Uterus (tissue), 4 donors: Measurements from ENCODE around the gene SHQ1. TPM values are rescaled to one million over a fixed set of nuclear protein-coding genes. Genes with fewer than 3 reads are reported as not detected.

Experiments used
- DNase-seq, 2 donors: peaks; one replicate each; pipeline ENCODE4 v3.0.0-alpha.2; 2019 to 2020
- H3K27ac ChIP-seq, 2 donors: fragments of 200-600 bp; sonication (generic); 1 replicate in 1 of 2; 2 replicates in 1 of 2; pipeline ENCODE4 v1.5.1; 2016 to 2018
- H3K27me3 ChIP-seq, 2 donors: fragments of 200-600 bp; sonication (generic); one replicate each; pipeline ENCODE4 v1.5.1; 2018 to 2019; ENCODE audit warnings: control low read depth in 1 of 2
- H3K36me3 ChIP-seq, 2 donors: fragments of 200-600 bp; sonication (generic); one replicate each; pipeline ENCODE4 v1.5.1; 2019; ENCODE audit warnings: control low read depth in 1 of 2
- H3K4me1 ChIP-seq, 2 donors: fragments of 200-600 bp; sonication (generic); one replicate each; pipeline ENCODE4 v1.5.1; 2018 to 2019; ENCODE audit warnings: control low read depth in 1 of 2
- H3K4me3 ChIP-seq, 2 donors: fragments of 200-600 bp; sonication (generic); 1 replicate in 1 of 2; 2 replicates in 1 of 2; pipeline ENCODE4 v1.5.1; 2018 to 2019; ENCODE audit warnings: mild to moderate bottlenecking in 1 of 2
- H3K9me3 ChIP-seq, 2 donors: fragments of 200-600 bp; sonication (generic); one replicate each; pipeline ENCODE4 v1.5.1; 2019; ENCODE audit warnings: control low read depth in 1 of 2
- POLR2A ChIP-seq, 2 donors: fragments of 450-650 bp; IDR thresholded peaks; one replicate each; pipeline ENCODE4 v1.6.1; 2016; ENCODE audit warnings: antibody characterized with exemption in 2 of 2, mild to moderate bottlenecking in 1 of 2, moderate library complexity in 1 of 2
- intact Hi-C: fragments of 100-400 bp; cut with DNase I; formaldehyde crosslinking; loops from one replicate; pipeline ENCODE4 v1.15.1; 2023; ENCODE audit warnings: low total_unique reads
- total RNA-seq, 4 donors: library from RNA; depleted of rRNA in 3 of 4; stranded (reverse); fragments of >200 nt in 3 of 4; gene quantifications; one replicate each; pipeline versions ENCODE4 v1.1.0 to v1.2.4, GENCODE V29; 2014 to 2023
- TF ChIP-seq, protein P1 (sequence below), 4 experiments: fragments of 200-600 bp in 2 of 4; fragments of 450-650 bp in 2 of 4; sonication (generic) in 2 of 4; IDR thresholded peaks; one replicate each; pipeline ENCODE4 v1.5.1; 2016 to 2019; ENCODE audit warnings: antibody characterized with exemption in 4 of 4, mild to moderate bottlenecking in 2 of 4, moderate library complexity in 1 of 4
- donor health status: DM: yes; HTN: yes; CAD: no.

Gene SHQ1
- total RNA-seq, 4 donors from 2014 or later, result 8.2 to 30.9 (median 19.2) TPM

DNA sequence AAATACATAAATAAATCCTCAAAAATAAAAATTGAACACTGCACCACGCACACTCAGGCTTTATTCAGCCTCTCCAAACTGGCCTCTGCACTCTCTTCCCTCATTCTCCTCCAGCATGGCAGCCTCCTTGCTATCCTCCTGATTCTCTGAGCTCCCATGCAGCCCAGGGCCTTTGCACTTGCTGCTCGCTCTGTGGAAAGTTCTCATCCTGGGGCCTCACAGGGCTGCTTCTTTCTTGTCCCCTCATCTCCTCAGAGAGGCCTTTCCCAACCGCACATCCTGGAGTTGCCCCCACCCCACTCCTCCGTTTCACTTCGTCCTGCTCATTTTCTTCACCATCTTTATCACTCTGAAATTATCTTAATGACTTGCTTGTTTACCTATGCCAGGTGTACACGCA is 123.0 kb downstream of the SHQ1 start:
- Histone ChIP-seq H3K27ac (no peak overlapping the region), H3K36me3 (no peaks in the 10 kb centered on the region), H3K4me1 (no peaks in the 10 kb centered on the region), H3K27me3 (no peaks in the 10 kb centered on the region), H3K4me3 (no peak overlapping the region), H3K9me3 (no peaks in the 10 kb centered on the region)
- TF ChIP-seq, protein P1, sequence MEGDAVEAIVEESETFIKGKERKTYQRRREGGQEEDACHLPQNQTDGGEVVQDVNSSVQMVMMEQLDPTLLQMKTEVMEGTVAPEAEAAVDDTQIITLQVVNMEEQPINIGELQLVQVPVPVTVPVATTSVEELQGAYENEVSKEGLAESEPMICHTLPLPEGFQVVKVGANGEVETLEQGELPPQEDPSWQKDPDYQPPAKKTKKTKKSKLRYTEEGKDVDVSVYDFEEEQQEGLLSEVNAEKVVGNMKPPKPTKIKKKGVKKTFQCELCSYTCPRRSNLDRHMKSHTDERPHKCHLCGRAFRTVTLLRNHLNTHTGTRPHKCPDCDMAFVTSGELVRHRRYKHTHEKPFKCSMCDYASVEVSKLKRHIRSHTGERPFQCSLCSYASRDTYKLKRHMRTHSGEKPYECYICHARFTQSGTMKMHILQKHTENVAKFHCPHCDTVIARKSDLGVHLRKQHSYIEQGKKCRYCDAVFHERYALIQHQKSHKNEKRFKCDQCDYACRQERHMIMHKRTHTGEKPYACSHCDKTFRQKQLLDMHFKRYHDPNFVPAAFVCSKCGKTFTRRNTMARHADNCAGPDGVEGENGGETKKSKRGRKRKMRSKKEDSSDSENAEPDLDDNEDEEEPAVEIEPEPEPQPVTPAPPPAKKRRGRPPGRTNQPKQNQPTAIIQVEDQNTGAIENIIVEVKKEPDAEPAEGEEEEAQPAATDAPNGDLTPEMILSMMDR (IDR thresholded peaks at IDR 0.05), result no peak
- no peak for TF ChIP-seq POLR2A (IDR thresholded peaks at IDR 0.05)
- intact Hi-C loops, result no loop called here
- no peak for DNase-seq

DNA sequence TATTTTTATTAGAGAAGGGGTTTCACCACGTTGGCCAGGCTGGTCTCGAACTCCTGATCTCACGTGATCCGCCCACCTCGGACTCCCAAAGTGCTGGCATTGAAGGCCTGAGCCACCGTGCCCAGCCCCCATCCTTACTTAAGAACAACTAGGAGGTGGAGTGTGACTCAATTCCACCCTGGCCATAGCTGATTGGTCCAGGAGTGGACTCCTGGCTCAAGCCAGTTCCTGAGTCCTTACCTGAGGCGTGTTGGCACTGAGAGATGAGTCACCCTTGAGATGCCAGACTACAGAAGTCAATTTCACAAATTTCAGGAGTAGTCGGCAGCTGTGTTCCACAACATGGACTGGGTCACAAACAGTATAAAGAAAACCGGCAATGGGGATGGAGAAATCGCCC is 124.2 kb downstream of the SHQ1 start:
- TF ChIP-seq POLR2A (IDR thresholded peaks at IDR 0.05), result no peak
- TF ChIP-seq, protein P1 (IDR thresholded peaks at IDR 0.05), result no peak
- intact Hi-C loops, result no loop called here
- Histone ChIP-seq H3K4me1 (no peaks in the 10 kb centered on the region), H3K4me3 (no peak overlapping the region), H3K36me3 (no peaks in the 10 kb centered on the region), H3K27ac (no peak overlapping the region), H3K27me3 (no peaks in the 10 kb centered on the region), H3K9me3 (no peaks in the 10 kb centered on the region)
- DNase-seq, result no peak

DNA sequence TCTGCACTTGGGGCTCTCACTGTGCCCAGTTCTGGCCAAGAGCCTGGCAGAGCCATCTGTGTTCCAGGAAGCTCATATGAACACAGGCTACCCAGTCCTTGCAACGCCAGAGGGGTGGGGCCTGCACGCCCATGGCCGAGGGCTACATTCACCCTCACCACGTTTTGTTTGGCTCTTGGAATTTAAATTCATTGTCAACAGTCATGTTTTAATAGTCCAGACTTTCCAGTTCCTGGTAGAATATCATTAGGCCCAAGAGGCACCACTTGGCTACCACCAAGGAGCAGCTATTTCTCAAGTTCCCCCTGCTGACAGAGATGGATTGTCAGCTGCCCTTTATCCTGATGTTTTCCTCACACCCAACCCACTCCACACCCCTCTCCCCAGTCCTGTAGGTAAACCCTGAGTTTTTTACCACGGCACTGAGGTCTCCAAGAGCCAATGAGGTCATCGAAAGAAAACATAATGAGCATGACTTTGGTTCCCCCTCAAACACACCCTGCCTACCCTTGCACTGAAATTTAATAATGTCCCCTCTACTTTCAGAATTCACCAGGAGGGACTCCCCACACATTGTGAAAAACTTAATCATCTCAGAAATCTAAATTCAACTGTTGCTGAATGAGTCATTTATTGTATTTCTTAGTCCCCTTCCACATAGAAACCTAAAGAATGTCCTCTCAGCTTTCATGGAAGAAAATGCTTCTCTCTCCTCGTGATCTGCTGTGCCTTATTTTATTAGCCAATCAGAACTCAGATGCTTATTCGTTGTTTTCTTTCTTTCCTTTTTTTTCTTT is 125.1 kb downstream of the SHQ1 start:
- Histone ChIP-seq H3K4me3 (no peak overlapping the region), H3K4me1 (no peaks in the 10 kb centered on the region), H3K27ac (no peak overlapping the region), H3K36me3 (no peaks in the 10 kb centered on the region), H3K9me3 (no peaks in the 10 kb centered on the region), H3K27me3 (no peaks in the 10 kb centered on the region)
- TF ChIP-seq, protein P1 (IDR thresholded peaks at IDR 0.05), result no peak
- TF ChIP-seq POLR2A (IDR thresholded peaks at IDR 0.05), result no peak
- intact Hi-C loops, result no loop called here
- DNase-seq, result no peak

- no peaks in the 10 kb centered on the region for H3K9me3 ChIP-seq
- H3K27me3 ChIP-seq, result no peaks in the 10 kb centered on the region
- H3K4me3 ChIP-seq, result no peak overlapping the region
- no peak for TF ChIP-seq POLR2A (IDR thresholded peaks at IDR 0.05)
- TF ChIP-seq, protein P1 (IDR thresholded peaks at IDR 0.05), result no peak
- no peak for DNase-seq
- H3K27ac ChIP-seq, result no peak overlapping the region
- H3K4me1 ChIP-seq, result no peaks in the 10 kb centered on the region
- intact Hi-C loops, result no loop called here
- H3K36me3 ChIP-seq, result no peaks in the 10 kb centered on the region
Observed at GRCh38 chr3:72721683-72722381, 126.4 kb downstream of the SHQ1 start.

DNA sequence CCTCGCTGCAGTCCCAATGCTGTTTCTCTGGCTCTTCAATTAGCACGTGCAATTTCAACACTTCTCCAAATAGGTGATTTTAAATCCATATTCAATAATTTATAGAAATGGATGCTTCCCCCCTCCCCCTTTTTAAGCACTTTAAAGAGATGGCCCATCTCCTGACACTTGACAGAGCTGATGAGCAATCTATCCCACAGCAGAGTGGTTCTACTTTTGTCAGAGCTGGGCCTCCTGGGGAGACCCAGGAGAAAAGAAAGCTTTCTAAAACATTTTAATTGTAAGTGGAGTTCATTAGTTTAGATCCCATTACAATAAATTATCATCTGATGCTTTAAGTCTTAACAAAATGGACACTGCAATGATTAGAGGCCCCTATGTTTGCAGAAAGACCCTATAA is 127.7 kb downstream of the SHQ1 start:
- Histone ChIP-seq H3K4me3 (no peak overlapping the region), H3K27me3 (no peaks in the 10 kb centered on the region), H3K4me1 (no peaks in the 10 kb centered on the region), H3K9me3 (no peaks in the 10 kb centered on the region), H3K36me3 (no peaks in the 10 kb centered on the region), H3K27ac (no peak overlapping the region)
- DNase-seq, result no peak
- intact Hi-C loops, result no loop called here
- no peak for TF ChIP-seq POLR2A (IDR thresholded peaks at IDR 0.05)
- TF ChIP-seq, protein P1 (IDR thresholded peaks at IDR 0.05), result no peak
